ENCODE results near the gene DNAJB5.

DNAJB5 gene

GRCh38 chr9:35029241-35029640 lies 39.7 kb downstream of the DNAJB5 start:
- no peaks in the 10 kb centered on the region for H4K20me1 ChIP-seq (ENCODE audit: insufficient read depth, low read length, poor library complexity, severe bottlenecking)
- H3K36me3 ChIP-seq (ENCODE audit: insufficient read depth, low read length) = no peaks in the 10 kb centered on the region
- H3K4me2 ChIP-seq (ENCODE audit: low read depth, low read length, poor library complexity, severe bottlenecking) = no peak overlapping the region
- no peak for TF ChIP-seq CTCF (conservative IDR thresholded peaks at IDR 0.05; ENCODE audit: low read length)
- no peak for TF ChIP-seq EZH2phosphoT487 (IDR thresholded peaks at IDR 0.05; ENCODE audit: borderline replicate concordance)
- no peak overlapping the region for H3K9ac ChIP-seq (ENCODE audit: low read depth, low read length, poor library complexity, severe bottlenecking)
- H3K9me3 ChIP-seq (ENCODE audit: insufficient read depth, low read depth, low read length) = no peaks in the 10 kb centered on the region
- H3K79me2 ChIP-seq (ENCODE audit: insufficient read depth, low read length) = no peaks in the 10 kb centered on the region
- no peaks in the 10 kb centered on the region for H3K27me3 ChIP-seq (ENCODE audit: insufficient read depth, low read length, poor library complexity, severe bottlenecking)
- no peak overlapping the region for H3K4me3 ChIP-seq (ENCODE audit: low read length, poor library complexity, severe bottlenecking)
- peaks cover 14% of the 10 kb centered on the region for H3F3A ChIP-seq (ENCODE audit: low read depth)
- peaks cover 50% of the 10 kb centered on the region for H3K4me1 ChIP-seq (ENCODE audit: insufficient read depth, low read length, poor library complexity, severe bottlenecking)
- H2AFZ ChIP-seq (ENCODE audit: low read length) = no peak overlapping the region
- H3K9me2 ChIP-seq (replicated peaks; ENCODE audit: low read depth, low read length) = no peaks in the 10 kb centered on the region

DNA sequence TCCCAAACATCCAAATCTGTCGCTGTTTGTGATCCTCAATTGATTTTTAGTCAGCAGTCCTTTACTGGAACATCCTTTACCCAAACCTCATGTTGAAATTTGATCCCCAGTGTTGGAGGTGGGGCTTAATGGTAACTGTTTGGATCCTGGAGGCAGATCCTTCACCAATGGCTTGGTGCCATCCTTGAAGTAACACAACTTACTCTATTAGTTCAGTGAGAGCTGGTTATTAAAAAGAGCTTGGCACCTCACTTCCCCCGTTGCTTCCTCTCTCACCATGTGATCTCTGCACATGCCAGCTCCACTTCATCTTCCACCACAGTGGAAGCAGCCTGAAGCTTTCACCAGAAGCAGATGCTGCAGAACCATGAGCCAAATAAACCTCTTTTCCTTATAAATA lies 40.3 kb downstream of the DNAJB5 start:
- H3K9me2 ChIP-seq (replicated peaks; ENCODE audit: low read depth, low read length) = no peaks in the 10 kb centered on the region
- H3K9me3 ChIP-seq (ENCODE audit: insufficient read depth, low read depth, low read length) = no peaks in the 10 kb centered on the region
- peak overlapping the region; percentile 18 for H3K4me2 ChIP-seq (ENCODE audit: low read depth, low read length, poor library complexity, severe bottlenecking)
- H3K79me2 ChIP-seq (ENCODE audit: insufficient read depth, low read length) = no peaks in the 10 kb centered on the region
- H4K20me1 ChIP-seq (ENCODE audit: insufficient read depth, low read length, poor library complexity, severe bottlenecking) = no peaks in the 10 kb centered on the region
- no peaks in the 10 kb centered on the region for H3K27me3 ChIP-seq (ENCODE audit: insufficient read depth, low read length, poor library complexity, severe bottlenecking)
- 0 out of 2 replicates have a peak overlapping the region, but pooled peaks have one; percentile 25 for H2AFZ ChIP-seq (ENCODE audit: low read length)
- TF ChIP-seq EZH2phosphoT487 (IDR thresholded peaks at IDR 0.05; ENCODE audit: borderline replicate concordance) = no peak
- TF ChIP-seq CTCF (conservative IDR thresholded peaks at IDR 0.05; ENCODE audit: low read length) = no peak
- peaks cover 14% of the 10 kb centered on the region for H3F3A ChIP-seq (ENCODE audit: low read depth)
- no peak overlapping the region for H3K4me3 ChIP-seq (ENCODE audit: low read length, poor library complexity, severe bottlenecking)
- no peak overlapping the region for H3K9ac ChIP-seq (ENCODE audit: low read depth, low read length, poor library complexity, severe bottlenecking)
- H3K4me1 ChIP-seq (ENCODE audit: insufficient read depth, low read length, poor library complexity, severe bottlenecking) = peaks cover 44% of the 10 kb centered on the region
- no peaks in the 10 kb centered on the region for H3K36me3 ChIP-seq (ENCODE audit: insufficient read depth, low read length)

DNA sequence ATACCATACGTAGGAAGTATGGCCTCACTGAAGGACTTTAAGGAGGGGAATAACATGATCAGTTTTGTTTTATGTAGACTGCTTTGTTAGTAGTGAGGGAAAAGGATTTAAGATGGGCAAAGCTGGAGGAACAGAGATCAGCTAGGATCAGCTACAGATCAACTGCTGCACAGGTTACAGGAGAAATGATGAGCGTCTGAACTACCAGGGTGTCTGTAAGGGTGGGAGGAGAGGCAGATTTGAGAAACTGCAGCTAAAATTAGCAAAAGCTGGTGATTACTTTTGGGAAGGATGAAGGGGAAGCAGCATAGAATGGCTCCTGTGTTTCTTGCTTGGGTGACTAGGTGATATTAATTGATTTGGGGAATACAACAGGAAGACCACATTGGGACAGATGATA lies 43.6 kb downstream of the DNAJB5 start:
- no peaks in the 10 kb centered on the region for H3K9me3 ChIP-seq (ENCODE audit: insufficient read depth, low read depth, low read length)
- no peaks in the 10 kb centered on the region for H3K36me3 ChIP-seq (ENCODE audit: insufficient read depth, low read length)
- H3K27me3 ChIP-seq (ENCODE audit: insufficient read depth, low read length, poor library complexity, severe bottlenecking) = no peaks in the 10 kb centered on the region
- H3K4me1 ChIP-seq (ENCODE audit: insufficient read depth, low read length, poor library complexity, severe bottlenecking) = peaks cover 12% of the 10 kb centered on the region
- H3K79me2 ChIP-seq (ENCODE audit: insufficient read depth, low read length) = no peaks in the 10 kb centered on the region
- H3F3A ChIP-seq (ENCODE audit: low read depth) = no peaks in the 10 kb centered on the region
- no peak overlapping the region for H3K9ac ChIP-seq (ENCODE audit: low read depth, low read length, poor library complexity, severe bottlenecking)
- H3K4me2 ChIP-seq (ENCODE audit: low read depth, low read length, poor library complexity, severe bottlenecking) = no peak overlapping the region
- no peak overlapping the region for H3K4me3 ChIP-seq (ENCODE audit: low read length, poor library complexity, severe bottlenecking)
- no peaks in the 10 kb centered on the region for H4K20me1 ChIP-seq (ENCODE audit: insufficient read depth, low read length, poor library complexity, severe bottlenecking)
- H3K9me2 ChIP-seq (replicated peaks; ENCODE audit: low read depth, low read length) = no peaks in the 10 kb centered on the region
- H2AFZ ChIP-seq (ENCODE audit: low read length) = no peak overlapping the region
- TF ChIP-seq CTCF (conservative IDR thresholded peaks at IDR 0.05; ENCODE audit: low read length) (no peak), EZH2phosphoT487 (IDR thresholded peaks at IDR 0.05; ENCODE audit: borderline replicate concordance) (no peak)
